ENCODE measurements around the gene CCR8. TPM values are rescaled to one million over a fixed set of nuclear protein-coding genes. Genes with fewer than 3 reads are reported as not detected.
"Not testable (repeated sequence)": the region's sequence is repeated elsewhere in the genome, so short reads cannot be mapped to it uniquely, and the experiment has no call there.

The CCR8 gene
- total and polyA plus RNA-seq, 2 donors (not counting 1 experiment from before 2014, with no cell fraction given): not detected

DNA sequence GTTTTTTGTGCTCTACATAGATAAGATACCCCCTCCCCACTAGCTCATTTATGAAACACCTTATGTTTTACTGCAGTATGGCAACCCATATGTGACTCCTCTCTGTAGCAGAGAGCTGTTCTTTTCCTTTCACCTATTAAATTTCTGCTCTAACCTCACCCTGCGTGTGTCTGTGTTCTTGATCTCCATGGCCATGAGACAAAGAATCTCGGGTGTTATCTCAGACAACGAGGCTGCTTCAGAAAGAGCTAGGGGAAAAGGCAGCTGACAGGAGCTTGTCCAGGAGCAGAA lies 18.0 kb downstream of the CCR8 start:
- H3K27ac ChIP-seq (ENCODE audit: insufficient read depth, low read length): no peak overlapping the region

DNA sequence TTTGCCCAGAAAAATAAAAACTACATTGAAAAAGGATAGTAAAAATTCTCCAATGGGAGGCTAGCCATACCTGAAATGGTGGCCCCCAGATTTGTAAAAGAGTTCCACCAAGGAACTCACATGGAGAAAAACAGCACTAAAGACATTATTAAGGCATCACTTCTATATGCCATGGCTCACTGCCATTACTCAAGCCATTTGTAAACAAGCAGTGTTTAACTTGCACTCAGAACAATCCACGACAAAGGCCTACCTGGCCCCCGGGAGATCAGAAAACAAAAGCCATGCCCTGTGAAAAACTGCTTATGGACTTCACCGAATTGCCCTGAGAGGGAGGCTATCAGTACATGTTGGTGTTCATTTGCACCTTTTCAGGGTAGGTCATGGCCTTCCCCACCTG lies 19.6 kb downstream of the CCR8 start:
- H3K4me3 ChIP-seq (replicated peaks in 1 of 4; ENCODE audit: control extremely low read depth in 1 of 4, insufficient read depth in 1 of 4, low read depth in 3 of 4, low read length in 4 of 4): no peak overlapping the region
- H3K27me3 ChIP-seq (ENCODE audit: control insufficient read depth, insufficient read depth, low read length): no peaks in the 10 kb centered on the region
- no peak overlapping the region for H3K9ac ChIP-seq (ENCODE audit: insufficient read depth, low read length)
- no peaks in the 10 kb centered on the region for H4K20me1 ChIP-seq (ENCODE audit: control insufficient read depth, extremely low read depth, insufficient read depth, low read length)
- H3K4me2 ChIP-seq (ENCODE audit: extremely low read depth, insufficient read depth, low read length): no peak overlapping the region
- H3K36me3 ChIP-seq (ENCODE audit: control insufficient read depth, insufficient read depth, low read length): no peaks in the 10 kb centered on the region
- no peaks in the 10 kb centered on the region for H3K9me3 ChIP-seq (ENCODE audit: control insufficient read depth, insufficient read depth, low read depth, low read length)
- no peak overlapping the region for H2AFZ ChIP-seq (ENCODE audit: low read length)
- no peaks in the 10 kb centered on the region for H3K79me2 ChIP-seq (ENCODE audit: control insufficient read depth, insufficient read depth, low read length)
- no peak for DNase-seq (ENCODE audit: low read depth in 2 of 2)
- H3K27ac ChIP-seq (ENCODE audit: insufficient read depth, low read length): no peak overlapping the region
- H3K4me1 ChIP-seq (ENCODE audit: control insufficient read depth, extremely low read depth, insufficient read depth, low read length): no peaks in the 10 kb centered on the region
- no peak for TF ChIP-seq EZH2 (IDR thresholded peaks at IDR 0.05; ENCODE audit: low read length, missing control alignments)
- TF ChIP-seq, protein P1, sequence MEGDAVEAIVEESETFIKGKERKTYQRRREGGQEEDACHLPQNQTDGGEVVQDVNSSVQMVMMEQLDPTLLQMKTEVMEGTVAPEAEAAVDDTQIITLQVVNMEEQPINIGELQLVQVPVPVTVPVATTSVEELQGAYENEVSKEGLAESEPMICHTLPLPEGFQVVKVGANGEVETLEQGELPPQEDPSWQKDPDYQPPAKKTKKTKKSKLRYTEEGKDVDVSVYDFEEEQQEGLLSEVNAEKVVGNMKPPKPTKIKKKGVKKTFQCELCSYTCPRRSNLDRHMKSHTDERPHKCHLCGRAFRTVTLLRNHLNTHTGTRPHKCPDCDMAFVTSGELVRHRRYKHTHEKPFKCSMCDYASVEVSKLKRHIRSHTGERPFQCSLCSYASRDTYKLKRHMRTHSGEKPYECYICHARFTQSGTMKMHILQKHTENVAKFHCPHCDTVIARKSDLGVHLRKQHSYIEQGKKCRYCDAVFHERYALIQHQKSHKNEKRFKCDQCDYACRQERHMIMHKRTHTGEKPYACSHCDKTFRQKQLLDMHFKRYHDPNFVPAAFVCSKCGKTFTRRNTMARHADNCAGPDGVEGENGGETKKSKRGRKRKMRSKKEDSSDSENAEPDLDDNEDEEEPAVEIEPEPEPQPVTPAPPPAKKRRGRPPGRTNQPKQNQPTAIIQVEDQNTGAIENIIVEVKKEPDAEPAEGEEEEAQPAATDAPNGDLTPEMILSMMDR (conservative IDR thresholded peaks at IDR 0.05 in 1 of 2, IDR thresholded peaks at IDR 0.05 in 1 of 2; ENCODE audit: low read depth in 1 of 2, low read length in 2 of 2): no peak

More for the DNA sequence above, 18.0 kb downstream of the CCR8 start:
- Histone ChIP-seq H3K4me3 (replicated peaks in 1 of 4; ENCODE audit: control extremely low read depth in 1 of 4, insufficient read depth in 1 of 4, low read depth in 3 of 4, low read length in 4 of 4) (no peak overlapping the region), H3K4me1 (ENCODE audit: control insufficient read depth, extremely low read depth, insufficient read depth, low read length) (no peaks in the 10 kb centered on the region), H3K27me3 (ENCODE audit: control insufficient read depth, insufficient read depth, low read length) (no peaks in the 10 kb centered on the region), H3K36me3 (ENCODE audit: control insufficient read depth, insufficient read depth, low read length) (no peaks in the 10 kb centered on the region), H2AFZ (ENCODE audit: low read length) (no peak overlapping the region), H3K9ac (ENCODE audit: insufficient read depth, low read length) (no peak overlapping the region), H3K4me2 (ENCODE audit: extremely low read depth, insufficient read depth, low read length) (no peak overlapping the region), H4K20me1 (ENCODE audit: control insufficient read depth, extremely low read depth, insufficient read depth, low read length) (no peaks in the 10 kb centered on the region), H3K9me3 (ENCODE audit: control insufficient read depth, insufficient read depth, low read depth, low read length) (no peaks in the 10 kb centered on the region), H3K79me2 (ENCODE audit: control insufficient read depth, insufficient read depth, low read length) (no peaks in the 10 kb centered on the region)
- DNase-seq (ENCODE audit: low read depth in 2 of 2): no peak
- no peak for TF ChIP-seq EZH2 (IDR thresholded peaks at IDR 0.05; ENCODE audit: low read length, missing control alignments)
- TF ChIP-seq, protein P1 (conservative IDR thresholded peaks at IDR 0.05 in 1 of 2, IDR thresholded peaks at IDR 0.05 in 1 of 2; ENCODE audit: low read depth in 1 of 2, low read length in 2 of 2): no peak

DNA sequence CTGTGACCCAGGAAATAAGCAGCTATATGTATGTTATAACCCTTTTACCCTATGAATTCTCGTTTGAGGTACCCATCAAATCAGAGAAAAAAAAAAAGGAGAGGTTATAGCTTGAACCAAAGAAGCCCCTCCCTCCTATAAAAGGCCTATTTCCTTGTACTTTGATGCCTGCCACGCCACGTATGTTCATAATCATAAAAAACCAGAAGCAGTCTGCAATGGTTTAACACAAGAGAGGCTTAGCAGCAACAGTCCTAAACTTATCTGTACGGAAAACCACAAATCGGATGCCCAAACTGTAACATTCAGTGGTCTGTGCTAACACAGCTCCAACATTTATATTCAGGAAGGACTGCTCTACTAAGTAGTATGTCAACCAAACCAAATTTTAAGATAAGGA lies 21.2 kb downstream of the CCR8 start:
- H3K9ac ChIP-seq (ENCODE audit: insufficient read depth, low read length): no peak overlapping the region
- H3K27ac ChIP-seq (ENCODE audit: insufficient read depth, low read length): no peak overlapping the region
- H3K4me2 ChIP-seq (ENCODE audit: extremely low read depth, insufficient read depth, low read length): no peak overlapping the region
- H3K4me1 ChIP-seq (ENCODE audit: control insufficient read depth, extremely low read depth, insufficient read depth, low read length): no peaks in the 10 kb centered on the region
- no peaks in the 10 kb centered on the region for H3K9me3 ChIP-seq (ENCODE audit: control insufficient read depth, insufficient read depth, low read depth, low read length)
- no peak for DNase-seq (ENCODE audit: low read depth in 2 of 2)
- H3K79me2 ChIP-seq (ENCODE audit: control insufficient read depth, insufficient read depth, low read length): no peaks in the 10 kb centered on the region
- H4K20me1 ChIP-seq (ENCODE audit: control insufficient read depth, extremely low read depth, insufficient read depth, low read length): no peaks in the 10 kb centered on the region
- H3K27me3 ChIP-seq (ENCODE audit: control insufficient read depth, insufficient read depth, low read length): no peaks in the 10 kb centered on the region
- H3K4me3 ChIP-seq (replicated peaks in 1 of 4; ENCODE audit: control extremely low read depth in 1 of 4, insufficient read depth in 1 of 4, low read depth in 3 of 4, low read length in 4 of 4): no peak overlapping the region
- TF ChIP-seq EZH2 (IDR thresholded peaks at IDR 0.05; ENCODE audit: low read length, missing control alignments): no peak
- TF ChIP-seq, protein P1 (conservative IDR thresholded peaks at IDR 0.05 in 1 of 2, IDR thresholded peaks at IDR 0.05 in 1 of 2; ENCODE audit: low read depth in 1 of 2, low read length in 2 of 2): no peak
- H2AFZ ChIP-seq (ENCODE audit: low read length): no peak overlapping the region
- H3K36me3 ChIP-seq (ENCODE audit: control insufficient read depth, insufficient read depth, low read length): no peaks in the 10 kb centered on the region

DNA sequence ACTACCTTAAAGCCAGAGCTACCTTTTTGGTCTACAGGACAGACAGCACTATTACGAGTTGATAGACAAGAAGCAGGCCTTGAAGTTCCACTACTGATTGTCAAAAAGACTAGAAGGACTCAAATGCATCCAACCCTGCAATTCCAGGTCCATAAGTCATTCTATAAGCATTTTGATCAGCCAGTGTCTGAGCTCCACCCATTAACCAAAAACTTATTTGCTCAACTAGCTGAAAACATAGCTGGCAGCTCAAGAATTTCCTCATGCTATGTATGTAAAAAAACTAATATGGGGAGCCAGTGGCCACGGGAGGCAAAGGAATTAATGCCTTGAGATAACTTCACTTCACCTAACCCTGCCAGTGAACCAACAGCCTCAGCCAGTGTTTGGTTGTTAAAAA lies 21.6 kb downstream of the CCR8 start:
- H3K9me3 ChIP-seq (ENCODE audit: control insufficient read depth, insufficient read depth, low read depth, low read length); H3K9ac ChIP-seq (ENCODE audit: insufficient read depth, low read length); H3K36me3 ChIP-seq (ENCODE audit: control insufficient read depth, insufficient read depth, low read length); H3K4me3 ChIP-seq (replicated peaks in 1 of 4; ENCODE audit: control extremely low read depth in 1 of 4, insufficient read depth in 1 of 4, low read depth in 3 of 4, low read length in 4 of 4); DNase-seq (ENCODE audit: low read depth in 2 of 2); H3K4me2 ChIP-seq (ENCODE audit: extremely low read depth, insufficient read depth, low read length); H3K79me2 ChIP-seq (ENCODE audit: control insufficient read depth, insufficient read depth, low read length); H3K27ac ChIP-seq (ENCODE audit: insufficient read depth, low read length); H3K4me1 ChIP-seq (ENCODE audit: control insufficient read depth, extremely low read depth, insufficient read depth, low read length); H3K27me3 ChIP-seq (ENCODE audit: control insufficient read depth, insufficient read depth, low read length); H2AFZ ChIP-seq (ENCODE audit: low read length); H4K20me1 ChIP-seq (ENCODE audit: control insufficient read depth, extremely low read depth, insufficient read depth, low read length): not testable (repeated sequence)

DNA sequence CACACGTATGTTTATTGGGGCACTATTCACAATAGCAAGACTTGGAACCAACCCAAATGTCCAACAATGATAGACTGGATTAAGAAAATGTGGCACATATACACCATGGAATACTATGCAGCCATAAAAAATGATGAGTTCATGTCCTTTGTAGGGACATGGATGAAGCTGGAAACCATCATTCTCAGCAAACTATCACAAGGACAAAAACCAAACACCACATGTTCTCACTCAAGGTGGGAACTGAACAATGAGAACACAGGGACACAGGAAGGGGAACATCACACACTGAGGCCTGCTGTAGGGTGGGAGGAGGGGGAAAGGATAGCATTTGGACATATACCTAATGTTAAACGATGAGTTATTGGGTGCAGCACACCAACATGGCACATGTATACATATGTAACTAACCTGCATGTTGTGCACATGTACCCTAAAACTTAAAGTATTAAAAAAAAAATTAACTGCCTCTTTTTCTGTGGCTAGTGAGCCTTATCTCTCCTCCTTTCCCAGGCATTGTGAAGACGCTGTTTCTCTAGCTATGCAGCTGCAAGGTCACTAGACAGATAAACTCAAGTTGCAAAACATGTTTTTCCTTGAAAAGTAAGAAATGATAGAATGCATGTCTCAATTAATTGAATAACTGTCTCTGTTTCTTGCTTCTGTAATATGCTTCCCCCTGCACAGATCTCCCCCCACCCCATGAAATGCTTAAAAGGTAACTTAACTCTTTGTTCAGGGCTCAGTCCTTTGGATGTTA lies 23.8 kb downstream of the CCR8 start:
- H2AFZ ChIP-seq (ENCODE audit: low read length); H3K36me3 ChIP-seq (ENCODE audit: control insufficient read depth, insufficient read depth, low read length); H3K27me3 ChIP-seq (ENCODE audit: control insufficient read depth, insufficient read depth, low read length); H3K4me3 ChIP-seq (replicated peaks in 1 of 4; ENCODE audit: control extremely low read depth in 1 of 4, insufficient read depth in 1 of 4, low read depth in 3 of 4, low read length in 4 of 4); H3K27ac ChIP-seq (ENCODE audit: insufficient read depth, low read length); H4K20me1 ChIP-seq (ENCODE audit: control insufficient read depth, extremely low read depth, insufficient read depth, low read length); H3K9me3 ChIP-seq (ENCODE audit: control insufficient read depth, insufficient read depth, low read depth, low read length); DNase-seq (ENCODE audit: low read depth in 2 of 2); H3K9ac ChIP-seq (ENCODE audit: insufficient read depth, low read length); H3K4me2 ChIP-seq (ENCODE audit: extremely low read depth, insufficient read depth, low read length); H3K4me1 ChIP-seq (ENCODE audit: control insufficient read depth, extremely low read depth, insufficient read depth, low read length); H3K79me2 ChIP-seq (ENCODE audit: control insufficient read depth, insufficient read depth, low read length): not testable (repeated sequence)

Data from fibroblast of lung (primary cell).